NCI-H446 treated with DMSO at 0.1 percent for 48 hours (cell line): ENCODE data around the gene PXMP2.

Experiments
- DNase-seq: peaks from one replicate; lab custom pipeline; 2025; lab: John Stamatoyannopoulos, UW

Gene PXMP2

DNA sequence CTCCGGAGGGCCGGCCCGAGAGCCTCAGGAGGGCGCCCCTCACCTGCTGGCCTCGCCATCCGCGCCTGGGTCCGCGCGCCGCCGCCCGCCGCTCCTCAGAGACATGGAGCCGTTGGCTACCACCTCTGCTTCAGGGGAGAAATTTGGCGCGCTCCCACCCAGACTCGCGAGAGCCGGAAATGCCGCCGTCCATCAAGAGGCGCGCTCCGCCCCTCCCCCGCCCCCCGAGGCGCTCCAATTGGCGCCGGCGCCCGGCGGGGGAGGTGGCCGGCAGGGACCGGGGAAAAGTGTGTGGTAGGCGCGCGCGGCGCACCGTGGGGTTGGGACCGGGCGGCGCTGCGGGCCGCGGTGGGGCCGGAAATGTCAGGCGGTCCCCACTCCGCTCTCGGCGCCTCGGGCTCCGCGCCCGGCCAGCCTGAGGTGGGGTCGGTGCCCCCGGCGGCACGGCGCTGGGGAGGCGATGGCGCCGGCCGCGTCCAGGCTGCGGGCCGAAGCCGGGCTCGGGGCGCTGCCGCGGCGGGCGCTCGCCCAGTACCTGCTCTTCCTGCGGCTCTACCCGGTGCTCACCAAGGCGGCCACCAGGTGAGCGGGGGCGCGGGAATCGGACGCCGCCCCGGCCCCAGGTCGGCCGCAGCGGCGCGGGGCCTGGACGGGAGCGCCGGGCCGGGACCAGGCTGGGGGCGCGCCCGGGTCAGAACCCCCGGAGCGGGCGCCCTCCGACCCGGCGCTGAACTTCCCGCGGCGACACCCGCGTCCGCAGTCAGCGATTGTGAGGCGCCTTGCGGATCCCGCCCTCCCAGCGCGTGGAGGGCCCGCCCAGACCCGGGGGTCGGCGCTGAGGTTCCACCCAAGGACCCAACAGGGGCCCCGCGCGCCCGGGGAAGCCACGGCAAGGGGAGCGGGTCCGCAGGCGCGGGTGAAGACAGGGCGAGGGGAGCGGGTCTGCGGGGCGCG, at the start of gene PXMP2, which contains the start of gene POLE:
Gene PXMP2, plus strand, starts transcription at position 377 of the 954 bp plus-strand sequence. Its CDS starts 84 bp downstream, at position 461.
Gene POLE, minus strand, starts transcription at position 132 of the 954 bp plus-strand sequence. Its CDS starts 27 bp downstream, at position 105.
- DNase-seq = peak; percentile 88

DNA sequence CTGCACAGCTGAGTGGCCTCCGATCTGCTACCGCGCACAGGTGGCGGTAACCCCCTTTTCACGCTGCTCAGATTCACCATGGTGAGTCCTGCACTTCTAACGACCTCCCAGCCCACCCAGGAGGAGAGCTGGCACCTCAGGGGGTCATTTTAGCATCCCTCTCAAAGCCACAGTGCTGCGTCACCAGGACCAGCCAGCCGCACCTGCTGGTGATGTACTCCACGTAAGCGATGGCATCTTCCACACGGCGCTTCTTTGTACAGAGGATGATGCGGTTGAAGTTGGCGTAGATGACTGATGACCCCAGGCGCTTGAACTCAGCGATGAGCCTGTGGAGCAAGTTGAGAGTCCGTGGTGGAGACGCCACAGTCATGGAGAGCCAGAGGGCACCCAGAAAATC, 49.6 kb upstream of the PXMP2 start:
- DNase-seq = no peak

DNA sequence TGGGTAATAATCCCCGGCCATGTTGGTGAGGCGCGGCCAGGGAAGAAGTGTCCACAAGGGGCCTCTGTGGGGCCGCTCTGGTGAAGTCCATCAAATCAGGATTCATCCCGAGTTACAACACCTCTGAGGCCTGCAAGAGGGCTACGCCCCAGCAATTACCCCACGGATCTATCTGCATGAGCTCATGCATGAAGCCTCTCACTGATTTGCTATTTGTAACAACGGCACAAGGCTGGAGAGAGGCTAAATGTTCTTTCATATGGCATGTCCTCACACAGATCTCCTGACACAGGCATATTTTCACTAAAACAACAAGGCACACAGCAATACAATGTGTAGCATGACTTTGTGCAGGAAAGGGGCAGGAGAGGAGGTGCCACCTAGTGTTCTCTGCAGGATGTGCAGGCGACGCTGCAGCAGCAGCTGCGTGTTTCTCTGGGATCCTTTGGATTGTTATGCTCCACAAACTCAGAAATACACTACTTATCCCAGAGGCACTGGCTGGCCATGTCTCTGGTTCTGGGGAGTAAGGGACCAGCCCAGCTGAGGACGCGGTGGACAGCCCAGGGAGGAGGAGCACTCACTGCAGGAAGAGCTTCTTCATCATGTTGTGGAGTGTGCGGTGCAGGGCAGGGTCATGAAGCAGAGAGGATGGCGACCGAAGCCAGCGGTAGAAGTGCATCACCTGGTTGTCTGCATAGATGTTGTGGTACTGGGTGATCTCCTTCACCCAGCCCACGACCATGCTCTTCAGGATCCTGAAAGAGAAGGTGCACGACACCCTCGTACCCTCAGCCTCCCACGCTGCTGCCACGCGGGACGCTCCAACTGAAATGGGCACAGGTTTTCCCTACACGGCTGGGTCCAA, 48.6 kb upstream of the PXMP2 start:
- DNase-seq = no peak

DNA sequence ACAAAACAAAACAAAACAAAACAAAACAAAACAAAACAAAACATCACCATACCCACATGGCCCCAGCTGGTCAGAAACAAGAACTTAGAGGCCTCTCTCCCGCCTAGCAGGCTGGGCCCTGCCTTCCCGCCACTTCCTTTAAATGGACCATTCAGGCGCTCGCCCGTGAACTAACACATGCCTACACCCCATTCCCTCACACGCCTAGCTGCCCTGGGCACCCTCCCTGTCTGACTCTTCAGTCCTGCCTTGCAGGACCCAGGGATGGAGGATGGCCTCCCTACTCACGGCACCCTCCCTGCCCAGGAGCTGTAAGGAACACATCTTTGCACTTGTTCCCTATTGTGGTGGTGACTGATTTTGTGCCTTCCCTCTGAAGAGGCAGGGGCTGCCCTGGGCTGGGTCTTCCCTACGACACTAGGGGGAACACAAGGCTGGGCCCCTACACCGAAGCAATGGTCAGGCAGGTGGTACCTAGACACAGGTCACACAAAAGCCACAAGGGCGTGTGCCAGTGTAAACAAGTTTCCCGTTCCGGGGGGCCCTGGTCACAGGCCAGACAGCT, 47.3 kb upstream of the PXMP2 start:
- DNase-seq = no peak

DNA sequence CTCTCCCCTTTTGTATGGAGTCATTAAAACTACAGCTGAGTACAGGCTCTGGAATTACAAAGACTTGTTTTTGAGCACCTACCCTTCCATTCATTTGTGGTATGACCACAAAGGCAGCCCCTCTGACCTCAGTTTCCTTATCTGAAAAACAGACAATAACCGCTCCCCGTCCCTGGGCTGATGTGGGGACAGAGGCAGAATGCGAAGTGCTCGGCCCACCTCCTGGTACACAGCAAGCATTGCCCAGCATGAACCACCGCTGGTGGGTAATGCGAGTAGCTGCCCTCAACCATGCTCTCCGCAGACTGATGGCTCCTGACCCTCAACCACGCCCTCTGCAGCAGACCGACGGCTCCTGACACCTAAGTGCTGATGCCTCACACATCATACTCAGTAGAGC, 46.5 kb upstream of the PXMP2 start:
- no peak for DNase-seq

DNA sequence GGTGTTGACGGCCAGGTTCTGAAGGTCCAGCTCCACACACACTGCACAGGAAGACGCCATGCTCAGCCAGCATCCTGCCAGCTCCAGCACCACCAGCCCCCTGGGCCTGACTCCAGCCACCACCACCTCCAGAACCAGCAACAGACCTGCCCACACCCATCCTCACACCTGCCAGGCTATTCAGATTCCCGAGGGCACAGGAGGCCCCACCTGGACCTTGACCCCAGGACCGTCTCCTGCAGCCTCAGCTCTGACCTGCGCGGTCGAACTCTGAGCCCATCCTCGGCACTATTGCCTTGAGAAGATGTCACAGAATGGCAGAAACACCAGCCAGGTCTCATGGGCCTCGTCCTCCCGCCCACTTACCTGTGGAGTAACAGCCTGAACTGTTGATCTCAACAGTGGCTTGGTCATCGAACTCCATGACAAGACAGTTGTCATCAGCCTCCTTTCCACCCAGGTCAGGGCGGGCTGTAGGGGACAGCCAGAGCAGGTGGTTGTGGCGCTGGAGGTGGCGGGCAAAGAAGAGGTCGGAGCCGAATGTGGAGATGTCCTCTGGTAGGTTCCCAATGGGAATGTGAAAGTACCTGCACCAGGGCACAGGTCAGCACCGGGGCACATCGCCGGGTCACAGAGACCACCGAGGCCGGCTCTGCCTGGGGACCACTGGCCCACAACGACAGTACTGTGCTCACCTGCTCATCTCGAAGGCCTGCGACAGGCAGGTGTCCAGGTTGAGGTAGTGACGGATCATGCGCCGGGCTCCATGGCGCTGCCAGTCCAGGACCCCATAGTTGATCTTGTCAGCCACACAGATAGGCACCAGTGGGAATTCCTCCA, 45.4 kb upstream of the PXMP2 start:
- no peak for DNase-seq

DNA sequence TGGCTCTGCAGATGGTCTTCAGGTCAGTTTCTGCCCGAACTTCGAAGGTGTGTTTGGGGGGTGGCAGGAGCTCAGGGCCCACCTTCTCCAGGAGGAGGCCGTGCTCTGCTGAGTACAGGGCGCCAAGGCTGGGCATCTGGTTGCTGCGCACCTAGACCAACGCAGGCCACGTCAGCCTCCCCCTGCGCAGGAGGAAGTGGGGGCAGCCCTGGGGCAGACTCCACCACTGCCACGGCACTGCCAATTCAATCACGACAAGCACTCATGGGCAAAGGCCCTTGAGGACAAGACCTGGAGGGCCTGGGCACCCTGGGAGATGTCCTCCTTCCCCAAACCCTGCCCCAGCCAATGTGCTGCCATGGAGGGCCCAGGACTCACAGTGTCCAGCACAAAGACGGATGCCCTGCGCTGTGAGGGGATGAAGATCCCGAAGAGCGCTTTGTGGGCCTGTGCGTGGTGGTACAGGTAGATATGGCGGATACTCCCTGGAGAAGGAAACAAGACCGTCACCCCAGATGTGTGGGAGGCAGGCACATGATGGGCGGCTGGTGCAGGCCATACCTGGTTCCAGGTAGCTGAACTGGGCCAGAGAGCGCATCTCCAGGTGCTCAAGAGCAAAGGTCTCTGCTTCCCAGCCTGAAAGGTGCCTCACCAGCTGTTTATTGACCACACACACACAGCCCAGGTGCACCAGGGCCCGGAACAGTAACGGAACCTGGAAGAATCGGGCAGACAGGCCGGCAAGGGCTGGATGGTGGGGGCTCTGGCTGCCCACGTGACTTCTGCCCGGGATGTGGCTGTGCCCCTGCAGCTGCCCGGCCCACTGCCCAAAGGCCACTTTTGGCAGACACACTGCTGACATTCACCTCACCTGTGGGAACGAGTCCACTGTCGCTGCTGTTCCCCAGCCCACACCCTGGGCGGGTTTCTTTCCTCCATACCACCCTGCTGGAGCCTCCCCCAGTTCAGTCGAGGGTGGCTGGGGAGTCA, 44.2 kb upstream of the PXMP2 start:
- DNase-seq = no peak

DNA sequence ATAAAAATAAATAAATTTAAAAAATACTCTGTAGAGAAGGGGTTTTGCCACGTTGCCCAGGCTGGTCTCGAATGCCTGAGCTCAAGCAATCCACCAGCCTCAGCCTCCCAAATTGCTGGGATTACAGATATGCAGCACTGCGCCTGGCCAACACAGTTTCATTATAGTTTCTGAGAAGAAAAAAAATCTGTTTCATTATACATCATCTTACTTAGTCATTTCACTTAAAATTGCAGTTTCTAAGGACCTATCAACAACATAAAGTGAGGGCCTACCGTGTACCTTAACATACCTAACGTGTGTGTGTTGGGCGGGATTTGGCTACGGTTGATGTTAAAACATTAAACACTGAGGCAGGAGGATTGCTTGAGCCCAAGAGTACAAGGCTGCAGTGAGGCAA, 40.5 kb upstream of the PXMP2 start:
- no peak for DNase-seq

DNA sequence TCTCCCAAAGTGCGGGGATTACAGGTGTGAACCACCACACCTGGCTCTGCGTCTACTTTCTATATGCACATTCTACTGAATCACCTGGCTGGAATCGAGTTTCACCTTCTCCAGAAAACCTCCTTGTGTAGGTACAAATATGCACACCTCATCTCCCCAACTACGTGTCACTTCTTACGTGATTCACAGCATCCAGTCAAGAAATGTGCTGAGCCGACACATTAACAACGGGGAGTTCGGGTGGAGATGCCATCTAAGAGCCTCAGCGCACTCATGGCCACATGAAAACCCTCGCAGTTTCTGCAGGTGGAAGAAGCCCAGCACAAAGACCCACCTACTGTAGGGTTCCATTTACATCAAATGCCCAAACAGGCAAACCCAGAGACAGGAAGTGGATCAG, 39.5 kb upstream of the PXMP2 start:
- no peak for DNase-seq

DNA sequence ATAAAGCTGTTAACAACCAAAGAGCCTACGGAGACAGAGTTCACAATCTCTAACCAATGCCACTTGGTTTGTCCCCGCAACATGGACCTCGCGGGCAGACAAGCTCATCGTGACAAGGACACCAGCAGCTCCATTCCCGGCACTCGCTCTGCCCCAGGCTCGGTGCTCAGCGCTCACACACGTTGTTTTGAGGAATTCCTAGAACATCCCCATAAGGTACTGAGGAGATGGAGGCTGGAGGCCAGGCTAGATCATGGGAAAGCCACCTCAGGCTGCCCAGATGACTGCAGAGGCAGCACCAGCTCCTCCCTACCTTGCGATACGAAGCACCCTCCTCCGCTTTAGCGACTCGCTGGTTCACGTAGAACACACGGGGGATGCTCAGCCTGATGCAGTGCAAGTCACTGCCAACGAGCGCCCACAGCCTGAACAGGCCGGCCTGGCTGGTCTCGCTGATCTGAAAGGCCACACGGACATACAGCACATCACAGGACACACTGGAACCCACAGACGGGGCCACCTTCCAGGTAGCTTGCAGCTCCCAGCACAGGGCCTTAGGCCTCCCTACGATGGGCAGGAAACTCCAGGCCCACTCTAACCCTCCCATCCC, 38.7 kb upstream of the PXMP2 start:
- DNase-seq = no peak

DNA sequence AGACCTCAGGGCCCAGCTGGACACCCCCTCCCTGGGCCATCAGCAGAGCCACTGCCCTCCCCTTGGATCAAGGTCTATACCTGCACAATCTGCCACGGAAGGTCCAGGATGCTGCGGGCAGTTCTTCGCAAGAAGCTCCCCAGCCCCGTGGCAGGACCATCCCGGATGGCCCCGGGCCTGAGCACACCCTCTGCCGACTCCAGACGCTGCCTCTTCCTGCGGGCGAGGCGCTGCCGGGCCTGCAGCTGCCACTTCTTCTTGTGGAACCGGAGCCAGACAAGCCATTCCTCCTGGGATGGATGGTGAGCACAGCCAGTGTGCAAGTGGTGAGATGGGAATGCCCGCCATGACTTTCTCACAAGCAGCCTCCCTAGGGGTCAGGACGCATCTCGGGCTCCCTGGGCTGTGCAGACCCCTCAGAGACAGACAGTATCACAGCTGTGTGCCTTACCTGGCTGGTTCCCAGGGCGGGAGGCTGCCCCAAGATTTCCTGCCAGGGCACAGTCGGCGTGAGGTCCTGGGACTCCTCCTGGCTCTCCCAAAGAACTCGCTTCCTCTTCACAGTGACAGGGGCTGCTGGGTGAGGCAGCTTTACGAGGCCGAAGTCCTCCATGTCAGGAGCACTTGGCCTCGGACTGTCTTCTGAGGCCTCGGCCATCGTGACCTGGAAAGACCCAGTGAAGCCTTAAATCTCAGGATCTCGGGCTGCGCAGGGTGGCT, 38.0 kb upstream of the PXMP2 start:
- DNase-seq = no peak

DNA sequence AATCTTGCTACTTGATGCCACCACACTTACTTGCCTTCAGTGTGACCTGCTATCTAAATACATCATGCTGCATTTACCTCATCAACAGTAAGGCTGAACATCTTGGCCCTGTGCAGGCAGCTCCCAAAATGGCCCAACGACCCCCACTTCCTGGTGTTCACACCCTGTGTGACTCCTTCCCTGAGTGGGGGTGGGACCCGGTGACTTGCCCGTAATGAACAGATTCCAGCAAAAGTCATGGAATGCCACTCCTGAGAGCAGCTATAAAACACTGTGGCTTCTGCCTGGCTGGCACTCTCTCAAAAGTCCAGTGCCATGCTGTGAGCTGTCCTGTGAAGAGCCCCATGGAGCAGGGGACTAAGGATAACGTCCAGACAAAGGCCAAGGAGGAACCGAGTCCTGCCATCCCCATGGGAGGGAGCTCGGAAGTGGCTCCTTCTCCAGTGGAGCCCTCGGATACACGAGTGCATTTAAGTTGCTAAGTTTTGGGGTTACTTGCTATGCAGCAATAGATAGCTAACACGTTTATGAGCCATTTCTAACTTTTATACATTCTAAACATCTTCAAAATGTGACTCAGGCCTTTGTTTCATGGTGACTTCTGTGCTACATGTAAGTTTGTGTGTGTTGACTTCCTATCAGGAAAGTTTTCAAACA, 35.8 kb upstream of the PXMP2 start:
- peak; percentile 100 for DNase-seq

DNA sequence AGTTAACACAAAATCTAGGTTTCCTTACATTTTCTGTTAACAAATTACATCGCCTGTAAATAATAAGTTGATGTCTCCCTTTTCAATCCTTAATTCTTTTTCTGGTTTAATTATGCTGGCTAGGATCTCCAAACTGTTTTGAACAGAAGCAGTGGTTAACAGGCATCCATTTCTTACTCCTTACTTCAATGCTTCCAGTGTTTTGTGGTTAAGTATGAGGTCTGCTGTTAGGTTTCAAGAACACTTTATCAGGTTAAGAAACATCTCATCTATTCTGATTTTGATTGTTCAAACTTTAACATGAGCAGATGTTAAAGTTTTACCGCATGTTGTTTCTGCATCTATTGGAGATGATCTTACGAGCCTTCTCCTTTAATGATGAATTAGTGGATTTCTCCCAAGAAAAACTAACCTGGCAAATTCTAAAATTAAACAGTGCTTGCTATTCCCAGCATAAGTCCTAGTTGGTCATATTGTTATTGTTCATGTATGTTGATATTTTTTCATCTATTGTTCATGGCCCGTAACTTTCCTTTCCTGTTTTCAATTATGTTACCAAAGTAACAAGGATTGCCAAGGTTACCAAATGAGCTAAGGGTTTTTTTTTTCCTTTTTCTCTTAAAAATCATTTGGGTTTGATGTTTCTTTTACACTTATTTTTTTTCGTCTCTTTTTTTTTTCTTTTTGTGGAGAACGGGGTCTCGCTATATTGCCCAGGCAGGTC, 33.7 kb upstream of the PXMP2 start:
- DNase-seq = no peak

DNA sequence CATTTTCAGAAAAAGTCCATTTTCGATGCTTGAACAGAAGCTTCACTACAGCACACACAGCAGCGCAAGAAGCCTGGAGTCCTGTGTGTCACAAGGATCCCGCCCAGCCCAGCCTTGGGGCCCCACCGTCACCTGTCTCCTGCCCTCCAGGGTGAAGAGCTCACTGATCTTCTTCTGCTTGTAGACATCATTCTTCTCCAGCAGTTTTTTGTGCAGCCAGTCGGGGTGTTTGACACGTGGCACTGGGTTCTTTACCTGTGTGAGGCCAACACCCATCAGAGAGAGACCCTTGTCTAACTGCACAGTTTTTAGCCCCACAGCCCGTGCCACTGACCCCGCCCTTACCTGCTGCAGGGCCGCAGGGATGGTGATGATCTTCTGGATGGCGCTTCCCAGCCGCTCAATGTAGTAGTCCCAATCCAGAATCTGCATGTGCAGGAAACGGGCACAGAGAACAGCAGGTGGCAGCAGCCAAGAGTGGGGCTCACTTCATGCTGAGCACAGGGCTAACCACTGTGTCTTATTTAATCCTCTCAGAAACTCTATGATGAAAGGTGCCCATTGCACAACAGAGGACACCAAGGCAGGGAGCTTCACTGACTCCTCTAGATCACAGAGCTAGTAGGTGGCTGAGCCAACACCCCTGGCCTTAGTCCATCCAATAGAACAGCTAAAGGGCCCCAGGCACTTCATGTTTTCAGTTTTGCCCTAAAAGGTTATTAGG, 30.2 kb upstream of the PXMP2 start:
- DNase-seq = no peak

DNA sequence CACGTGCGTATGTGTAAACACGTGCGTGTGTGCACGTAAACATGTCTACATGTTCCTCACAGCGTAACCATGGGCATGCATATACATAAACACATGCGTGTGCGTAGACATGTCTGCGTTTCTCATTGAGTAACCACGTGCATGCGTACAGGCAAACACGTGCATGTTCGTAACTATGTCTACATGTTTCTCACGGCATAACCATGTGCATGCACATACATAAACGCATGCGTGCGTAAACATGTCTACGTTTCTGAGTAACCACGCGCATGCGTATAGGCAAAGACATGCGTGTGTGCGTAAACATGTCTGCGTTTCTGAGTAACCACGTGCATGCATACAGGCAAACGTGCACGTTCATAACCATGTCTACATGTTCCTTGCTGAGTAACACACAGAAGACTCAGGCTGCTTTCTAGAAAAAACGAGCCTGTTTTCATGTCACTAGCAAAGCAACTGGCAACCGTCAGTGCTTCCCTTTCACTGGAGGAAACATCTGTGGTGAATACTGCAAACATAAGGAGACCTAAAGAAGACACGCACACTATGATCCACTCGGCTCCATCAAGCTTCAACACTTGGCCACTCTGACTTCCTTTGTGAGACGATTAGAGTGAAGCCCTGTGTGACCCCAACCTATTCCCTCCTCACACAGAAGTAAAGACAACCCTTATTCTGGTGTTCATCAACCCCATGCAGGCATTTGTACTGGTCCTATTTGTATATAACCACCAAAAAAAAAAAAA, 29.1 kb upstream of the PXMP2 start:
- no peak for DNase-seq

DNA sequence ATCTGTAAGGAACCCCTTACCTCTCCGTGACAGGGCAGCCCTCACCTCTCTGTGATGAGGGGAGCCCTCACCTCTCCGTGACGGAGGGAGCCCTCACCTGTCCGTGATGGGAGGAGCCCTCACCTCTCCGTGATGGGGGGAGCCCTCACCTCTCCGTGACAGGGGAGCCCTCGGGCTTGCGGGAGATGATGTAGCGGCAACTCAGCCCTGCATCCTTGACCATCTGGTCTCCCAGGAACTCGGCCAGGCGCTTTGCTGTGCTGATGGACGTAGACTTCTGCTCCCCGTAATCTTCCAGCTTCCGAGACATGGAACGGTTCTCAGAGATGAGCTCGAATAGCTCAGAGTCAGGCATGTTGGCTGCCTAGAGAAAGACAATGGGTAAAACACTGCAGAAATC, 28.2 kb upstream of the PXMP2 start:
- DNase-seq = no peak

DNA sequence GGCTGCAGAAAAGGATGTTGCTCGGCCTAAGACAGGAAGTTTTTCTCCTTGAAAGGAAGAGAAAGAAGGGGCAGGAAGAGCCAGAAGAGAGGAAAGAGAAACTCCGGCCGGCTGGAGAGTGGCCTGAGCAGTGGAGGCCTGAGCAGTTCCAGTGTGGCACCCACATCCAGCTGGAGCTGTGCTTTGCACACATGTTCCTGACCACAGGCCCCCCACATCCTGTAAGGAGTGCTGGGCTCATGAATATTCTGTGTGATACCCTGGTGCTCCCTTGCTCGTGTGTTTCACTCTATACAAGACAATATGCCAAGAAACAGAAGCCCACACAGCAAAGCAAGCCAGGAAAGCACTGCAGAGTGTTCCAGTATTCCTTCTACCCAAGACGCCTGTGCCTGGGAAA, 27.3 kb upstream of the PXMP2 start:
- no peak for DNase-seq
